ENCODE measurements around the gene TECPR2.

The TECPR2 gene

GRCh38 chr14:102370305-102370809, 7.6 kb downstream of the TECPR2 start:
- DNase-seq (ENCODE audit: insufficient read length, low spot score): no peak
- no peak for TF ChIP-seq PAX5 (IDR thresholded peaks at IDR 0.05; ENCODE audit: insufficient read depth, low read length, severe bottlenecking)
- no peak for TF ChIP-seq POLR2AphosphoS5 (IDR thresholded peaks at IDR 0.05; ENCODE audit: low read depth, low read length)
- no peak for TF ChIP-seq SPI1 (IDR thresholded peaks at IDR 0.05; ENCODE audit: low read depth, low read length)
- no peak for TF ChIP-seq POU2F2 (IDR thresholded peaks at IDR 0.05; ENCODE audit: low read depth, low read length)
- TF ChIP-seq TAF1 (IDR thresholded peaks at IDR 0.05; ENCODE audit: low read depth, low read length): no peak
- no peak for TF ChIP-seq POLR2A (IDR thresholded peaks at IDR 0.05; ENCODE audit: low read depth, low read length)
- FAIRE-seq: no peak

GRCh38 chr14:102371361-102371760, 8.6 kb downstream of the TECPR2 start:
- FAIRE-seq: no peak
- no peak for DNase-seq (ENCODE audit: insufficient read length, low spot score)
- TF ChIP-seq POLR2A (IDR thresholded peaks at IDR 0.05; ENCODE audit: low read depth, low read length) (no peak), SPI1 (IDR thresholded peaks at IDR 0.05; ENCODE audit: low read depth, low read length) (no peak), TAF1 (IDR thresholded peaks at IDR 0.05; ENCODE audit: low read depth, low read length) (no peak), POU2F2 (IDR thresholded peaks at IDR 0.05; ENCODE audit: low read depth, low read length) (no peak), PAX5 (IDR thresholded peaks at IDR 0.05; ENCODE audit: insufficient read depth, low read length, severe bottlenecking) (no peak), POLR2AphosphoS5 (IDR thresholded peaks at IDR 0.05; ENCODE audit: low read depth, low read length) (no peak)

GRCh38 chr14:102373110-102373509, 10.4 kb downstream of the TECPR2 start:
- FAIRE-seq: peak; percentile 60
- no peak for DNase-seq (ENCODE audit: insufficient read length, low spot score)
- TF ChIP-seq POLR2A (IDR thresholded peaks at IDR 0.05; ENCODE audit: low read depth, low read length) (no peak), SPI1 (IDR thresholded peaks at IDR 0.05; ENCODE audit: low read depth, low read length) (no peak)

- FAIRE-seq (no peak), DNase-seq (ENCODE audit: insufficient read length, low spot score) (no peak)
- TF ChIP-seq PAX5 (IDR thresholded peaks at IDR 0.05; ENCODE audit: insufficient read depth, low read length, severe bottlenecking) (no peak), POLR2A (IDR thresholded peaks at IDR 0.05; ENCODE audit: low read depth, low read length) (no peak), SPI1 (IDR thresholded peaks at IDR 0.05; ENCODE audit: low read depth, low read length) (no peak), TAF1 (IDR thresholded peaks at IDR 0.05; ENCODE audit: low read depth, low read length) (no peak), POLR2AphosphoS5 (IDR thresholded peaks at IDR 0.05; ENCODE audit: low read depth, low read length) (no peak), POU2F2 (IDR thresholded peaks at IDR 0.05; ENCODE audit: low read depth, low read length) (no peak)
Observed at GRCh38 chr14:102374264-102374663, 11.5 kb downstream of the TECPR2 start.

GRCh38 chr14:102375119-102375518, 12.4 kb downstream of the TECPR2 start:
- TF ChIP-seq SPI1 (IDR thresholded peaks at IDR 0.05; ENCODE audit: low read depth, low read length): no peak
- TF ChIP-seq TAF1 (IDR thresholded peaks at IDR 0.05; ENCODE audit: low read depth, low read length): no peak
- no peak for TF ChIP-seq POLR2A (IDR thresholded peaks at IDR 0.05; ENCODE audit: low read depth, low read length)
- no peak for TF ChIP-seq POLR2AphosphoS5 (IDR thresholded peaks at IDR 0.05; ENCODE audit: low read depth, low read length)
- TF ChIP-seq PAX5 (IDR thresholded peaks at IDR 0.05; ENCODE audit: insufficient read depth, low read length, severe bottlenecking): no peak
- TF ChIP-seq POU2F2 (IDR thresholded peaks at IDR 0.05; ENCODE audit: low read depth, low read length): no peak
- DNase-seq (ENCODE audit: insufficient read length, low spot score): no peak
- FAIRE-seq: no peak

GRCh38 chr14:102377696-102378095, 15.0 kb downstream of the TECPR2 start:
- DNase-seq (ENCODE audit: insufficient read length, low spot score) (no peak), FAIRE-seq (no peak)
- no peak for TF ChIP-seq PAX5 (IDR thresholded peaks at IDR 0.05; ENCODE audit: insufficient read depth, low read length, severe bottlenecking)
- TF ChIP-seq POLR2A (IDR thresholded peaks at IDR 0.05; ENCODE audit: low read depth, low read length): no peak
- TF ChIP-seq POU2F2 (IDR thresholded peaks at IDR 0.05; ENCODE audit: low read depth, low read length): no peak
- TF ChIP-seq POLR2AphosphoS5 (IDR thresholded peaks at IDR 0.05; ENCODE audit: low read depth, low read length): no peak
- TF ChIP-seq SPI1 (IDR thresholded peaks at IDR 0.05; ENCODE audit: low read depth, low read length): no peak
- TF ChIP-seq TAF1 (IDR thresholded peaks at IDR 0.05; ENCODE audit: low read depth, low read length): no peak

- TF ChIP-seq PAX5 (IDR thresholded peaks at IDR 0.05; ENCODE audit: insufficient read depth, low read length, severe bottlenecking): no peak
- TF ChIP-seq POU2F2 (IDR thresholded peaks at IDR 0.05; ENCODE audit: low read depth, low read length): no peak
- TF ChIP-seq SPI1 (IDR thresholded peaks at IDR 0.05; ENCODE audit: low read depth, low read length): no peak
- no peak for TF ChIP-seq POLR2AphosphoS5 (IDR thresholded peaks at IDR 0.05; ENCODE audit: low read depth, low read length)
- TF ChIP-seq TAF1 (IDR thresholded peaks at IDR 0.05; ENCODE audit: low read depth, low read length): no peak
- TF ChIP-seq POLR2A (IDR thresholded peaks at IDR 0.05; ENCODE audit: low read depth, low read length): no peak
- FAIRE-seq (no peak), DNase-seq (ENCODE audit: insufficient read length, low spot score) (no peak)
Observed at GRCh38 chr14:102378830-102379229, 16.1 kb downstream of the TECPR2 start.

- DNase-seq (ENCODE audit: insufficient read length, low spot score): no peak
- TF ChIP-seq SPI1 (IDR thresholded peaks at IDR 0.05; ENCODE audit: low read depth, low read length) (no peak), POU2F2 (IDR thresholded peaks at IDR 0.05; ENCODE audit: low read depth, low read length) (no peak), POLR2A (IDR thresholded peaks at IDR 0.05; ENCODE audit: low read depth, low read length) (no peak), PAX5 (IDR thresholded peaks at IDR 0.05; ENCODE audit: insufficient read depth, low read length, severe bottlenecking) (no peak), POLR2AphosphoS5 (IDR thresholded peaks at IDR 0.05; ENCODE audit: low read depth, low read length) (no peak), TAF1 (IDR thresholded peaks at IDR 0.05; ENCODE audit: low read depth, low read length) (no peak)
- no peak for FAIRE-seq
Observed at GRCh38 chr14:102387086-102387485, 24.3 kb downstream of the TECPR2 start.

- TF ChIP-seq POU2F2 (IDR thresholded peaks at IDR 0.05; ENCODE audit: low read depth, low read length): no peak
- no peak for TF ChIP-seq TAF1 (IDR thresholded peaks at IDR 0.05; ENCODE audit: low read depth, low read length)
- no peak for TF ChIP-seq POLR2A (IDR thresholded peaks at IDR 0.05; ENCODE audit: low read depth, low read length)
- no peak for TF ChIP-seq PAX5 (IDR thresholded peaks at IDR 0.05; ENCODE audit: insufficient read depth, low read length, severe bottlenecking)
- FAIRE-seq: no peak
- no peak for DNase-seq (ENCODE audit: insufficient read length, low spot score)
Observed at GRCh38 chr14:102389246-102389645, 26.5 kb downstream of the TECPR2 start.
